NCI-H1092 (cell line): ENCODE results near the gene RGMA.
"Not testable (repeated sequence)": the region's sequence is repeated elsewhere in the genome, so short reads cannot be mapped to it uniquely, and the experiment has no call there.

Experiments used
- DNase-seq: peaks from one replicate; lab custom pipeline; 2025; lab: John Stamatoyannopoulos, UW

RGMA gene

GRCh38 chr15:93048426-93048721 lies 40.6 kb downstream of the RGMA start:
- no peak for DNase-seq

- no peak for DNase-seq
Observed at GRCh38 chr15:93047621-93048425, 41.2 kb downstream of the RGMA start.

- DNase-seq: no peak
Observed at GRCh38 chr15:93046721-93047120, 42.3 kb downstream of the RGMA start.

GRCh38 chr15:93046120-93046519 lies 42.9 kb downstream of the RGMA start:
- no peak for DNase-seq

GRCh38 chr15:93045191-93045785 lies 43.7 kb downstream of the RGMA start:
- DNase-seq: no peak

- no peak for DNase-seq
Observed at GRCh38 chr15:93044301-93045190, 44.5 kb downstream of the RGMA start.

GRCh38 chr15:93043621-93044300 lies 45.2 kb downstream of the RGMA start:
- DNase-seq: no peak

- DNase-seq: no peak
Observed at GRCh38 chr15:93042691-93043378, 46.2 kb downstream of the RGMA start.

GRCh38 chr15:93042211-93042610 lies 46.8 kb downstream of the RGMA start:
- no peak for DNase-seq

GRCh38 chr15:93041159-93041547 lies 47.9 kb downstream of the RGMA start:
- DNase-seq: no peak

GRCh38 chr15:93040288-93041158 lies 48.5 kb downstream of the RGMA start:
- no peak for DNase-seq

- not testable (repeated sequence) for DNase-seq
Observed at GRCh38 chr15:93039562-93040287, 49.3 kb downstream of the RGMA start.

GRCh38 chr15:93037820-93038705 lies 50.9 kb downstream of the RGMA start:
- DNase-seq: no peak

- DNase-seq: no peak
Observed at GRCh38 chr15:93036951-93037819, 51.8 kb downstream of the RGMA start.

GRCh38 chr15:93035953-93036810 lies 52.8 kb downstream of the RGMA start:
- peak; percentile 8 for DNase-seq

GRCh38 chr15:93035092-93035915 lies 53.7 kb downstream of the RGMA start:
- no peak for DNase-seq
